ENCODE data around the gene SLC15A1.

DNA sequence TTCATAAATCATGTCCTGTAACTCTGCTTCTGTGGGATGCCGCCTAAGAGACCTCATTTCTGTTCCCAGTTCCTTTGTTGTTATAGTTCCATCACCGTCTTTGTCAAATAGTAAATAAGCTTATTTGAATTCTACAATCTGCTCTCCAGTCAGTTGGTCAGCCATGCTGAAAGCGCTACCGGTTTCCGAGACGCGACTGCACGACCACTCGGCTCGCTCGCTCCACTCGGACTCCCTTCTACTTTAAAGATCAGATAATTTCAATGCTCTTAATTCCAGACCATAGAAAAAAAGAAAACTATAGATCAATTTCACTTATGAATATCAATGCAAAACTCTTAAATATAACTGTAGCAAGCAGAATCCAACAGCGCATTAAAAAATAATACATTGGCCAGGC is 111.4 kb downstream of the SLC15A1 start:
- TF ChIP-seq POLR2A (IDR thresholded peaks at IDR 0.05; ENCODE audit: extremely low read depth, insufficient read length), result no peak
- TF ChIP-seq MAX (IDR thresholded peaks at IDR 0.05; ENCODE audit: low read depth, low read length), result no peak
- TF ChIP-seq, protein P1, sequence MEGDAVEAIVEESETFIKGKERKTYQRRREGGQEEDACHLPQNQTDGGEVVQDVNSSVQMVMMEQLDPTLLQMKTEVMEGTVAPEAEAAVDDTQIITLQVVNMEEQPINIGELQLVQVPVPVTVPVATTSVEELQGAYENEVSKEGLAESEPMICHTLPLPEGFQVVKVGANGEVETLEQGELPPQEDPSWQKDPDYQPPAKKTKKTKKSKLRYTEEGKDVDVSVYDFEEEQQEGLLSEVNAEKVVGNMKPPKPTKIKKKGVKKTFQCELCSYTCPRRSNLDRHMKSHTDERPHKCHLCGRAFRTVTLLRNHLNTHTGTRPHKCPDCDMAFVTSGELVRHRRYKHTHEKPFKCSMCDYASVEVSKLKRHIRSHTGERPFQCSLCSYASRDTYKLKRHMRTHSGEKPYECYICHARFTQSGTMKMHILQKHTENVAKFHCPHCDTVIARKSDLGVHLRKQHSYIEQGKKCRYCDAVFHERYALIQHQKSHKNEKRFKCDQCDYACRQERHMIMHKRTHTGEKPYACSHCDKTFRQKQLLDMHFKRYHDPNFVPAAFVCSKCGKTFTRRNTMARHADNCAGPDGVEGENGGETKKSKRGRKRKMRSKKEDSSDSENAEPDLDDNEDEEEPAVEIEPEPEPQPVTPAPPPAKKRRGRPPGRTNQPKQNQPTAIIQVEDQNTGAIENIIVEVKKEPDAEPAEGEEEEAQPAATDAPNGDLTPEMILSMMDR (IDR thresholded peaks at IDR 0.05; ENCODE audit: low read depth, low read length), result no peak
